ENCODE measurements around the gene COL24A1. TPM values are rescaled to one million over a fixed set of nuclear protein-coding genes. Genes with fewer than 3 reads are reported as not detected.

Gene COL24A1
- total and polyA plus RNA-seq, 2 of the 8 experiments (the other 6 are each of a cell fraction or from before 2014, with no cell fraction given), result 0.23 to 1.1 TPM

DNA sequence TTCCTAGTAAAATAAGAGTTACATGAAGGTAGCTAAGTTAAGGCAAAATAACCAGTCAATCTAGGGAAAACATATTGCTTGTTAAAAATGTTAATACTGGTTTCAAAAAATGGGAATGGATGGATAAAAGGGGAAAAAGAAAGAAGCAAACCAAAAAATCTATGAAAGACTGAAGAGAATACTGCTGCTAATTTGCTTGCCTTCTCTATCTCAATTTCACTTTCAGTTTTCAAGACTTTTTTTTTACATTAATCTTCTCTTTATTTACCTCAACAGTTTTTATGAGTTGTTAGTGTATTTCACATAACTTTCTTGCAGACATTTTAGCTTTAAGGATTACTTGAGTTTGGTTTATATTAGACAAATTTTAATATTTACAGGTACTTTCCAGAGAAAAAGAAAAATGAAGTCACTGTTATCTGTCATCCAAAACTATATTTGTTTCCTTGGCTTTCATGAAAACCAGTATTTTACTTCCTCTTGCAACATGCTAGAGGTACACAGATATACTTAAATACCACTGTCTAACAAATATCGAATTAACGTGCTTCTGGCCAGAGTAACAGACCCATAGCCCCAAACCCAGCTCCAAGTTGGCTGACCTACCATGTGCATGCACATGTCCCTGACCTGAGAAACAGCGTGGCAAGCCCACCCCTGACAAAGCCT lies 70.7 kb downstream of the COL24A1 start (continued):
- no peak for TF ChIP-seq RXRA (IDR thresholded peaks at IDR 0.05; ENCODE audit: insufficient read depth, low read depth, low read length)
- TF ChIP-seq SP2 (IDR thresholded peaks at IDR 0.05; ENCODE audit: low read length), result no peak
- TF ChIP-seq YY1 (IDR thresholded peaks at IDR 0.05; ENCODE audit: low read depth, low read length), result no peak
- no peak for TF ChIP-seq TBP (IDR thresholded peaks at IDR 0.05; ENCODE audit: low read depth, low read length)
- TF ChIP-seq CBX5 (IDR thresholded peaks at IDR 0.05; ENCODE audit: low read depth, low read length), result no peak
- no peak for TF ChIP-seq HDAC6 (IDR thresholded peaks at IDR 0.05; ENCODE audit: low read depth, low read length)
- no peak for TF ChIP-seq EP300 (IDR thresholded peaks at IDR 0.05; ENCODE audit: borderline replicate concordance in 1 of 2, low read depth in 2 of 2, low read length in 2 of 2)
- TF ChIP-seq, protein P1, sequence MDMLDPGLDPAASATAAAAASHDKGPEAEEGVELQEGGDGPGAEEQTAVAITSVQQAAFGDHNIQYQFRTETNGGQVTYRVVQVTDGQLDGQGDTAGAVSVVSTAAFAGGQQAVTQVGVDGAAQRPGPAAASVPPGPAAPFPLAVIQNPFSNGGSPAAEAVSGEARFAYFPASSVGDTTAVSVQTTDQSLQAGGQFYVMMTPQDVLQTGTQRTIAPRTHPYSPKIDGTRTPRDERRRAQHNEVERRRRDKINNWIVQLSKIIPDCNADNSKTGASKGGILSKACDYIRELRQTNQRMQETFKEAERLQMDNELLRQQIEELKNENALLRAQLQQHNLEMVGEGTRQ (IDR thresholded peaks at IDR 0.05; ENCODE audit: low read length), result no peak
- no peak for TF ChIP-seq POLR2A (IDR thresholded peaks at IDR 0.05; ENCODE audit: control extremely low read depth in 1 of 2, low read depth in 2 of 2, low read length in 2 of 2)
- no peak for TF ChIP-seq CBX8 (IDR thresholded peaks at IDR 0.05; ENCODE audit: borderline replicate concordance, low read depth, low read length)

Data from H1 (cell line).